HEK293 (cell line): ENCODE measurements around the gene GNB1L.
A peak's percentile ranks its signal among the peaks of the same experiment; 100 is the strongest.

Source experiments
- GFI1B ChIP-seq: fragments of 450-650 bp; formaldehyde crosslinking; IDR thresholded peaks from 2 replicates; pipeline ENCODE4 v1.5.1; 2016; ENCODE audit warnings: missing biosample characterization, missing genetic modification characterization
- GLIS2 ChIP-seq: fragments of 450-650 bp; formaldehyde crosslinking; IDR thresholded peaks from 2 replicates; pipeline ENCODE4 v1.5.1; 2016; ENCODE audit warnings: missing biosample characterization, missing genetic modification characterization
- HOXA7 ChIP-seq: sonication (generic); formaldehyde crosslinking; IDR thresholded peaks from 2 replicates; pipeline ENCODE4 v1.8.1; 2022; ENCODE audit warnings: missing genetic modification reagents, borderline replicate concordance
- INSM2 ChIP-seq: fragments of 450-650 bp; formaldehyde crosslinking; IDR thresholded peaks from 2 replicates; pipeline ENCODE4 v1.5.1; 2016; ENCODE audit warnings: missing biosample characterization, missing genetic modification characterization
- OSR2 ChIP-seq: fragments of 450-650 bp; formaldehyde crosslinking; IDR thresholded peaks from 2 replicates; pipeline ENCODE4 v1.5.1; 2016; ENCODE audit warnings: missing biosample characterization, missing genetic modification characterization
- PBX3 ChIP-seq: sonication (generic); formaldehyde crosslinking; IDR thresholded peaks from 2 replicates; pipeline ENCODE4 v1.8.1; 2022; ENCODE audit warnings: mild to moderate bottlenecking, moderate library complexity, missing genetic modification reagents
- SCRT1 ChIP-seq: fragments of 450-650 bp; formaldehyde crosslinking; IDR thresholded peaks from 2 replicates; pipeline ENCODE4 v1.5.1; 2016; ENCODE audit warnings: missing biosample characterization, missing genetic modification characterization, borderline replicate concordance
- TRIM28 ChIP-seq: IDR thresholded peaks from 2 replicates; pipeline ENCODE4 v1.6.1; 2011; ENCODE audit warnings: low read length, control low read depth, borderline replicate concordance
- YY2 ChIP-seq: fragments of 450-650 bp; formaldehyde crosslinking; IDR thresholded peaks from 2 replicates; pipeline ENCODE4 v1.5.1; 2016; ENCODE audit warnings: missing biosample characterization, missing genetic modification characterization
- ZBTB49 ChIP-seq: fragments of 450-650 bp; formaldehyde crosslinking; IDR thresholded peaks from 2 replicates; pipeline ENCODE4 v1.5.1; 2016; ENCODE audit warnings: missing biosample characterization, missing genetic modification characterization, low read depth
- ZFP3 ChIP-seq: fragments of 450-650 bp; formaldehyde crosslinking; IDR thresholded peaks from 2 replicates; pipeline ENCODE4 v1.5.1; 2016; ENCODE audit warnings: low read depth, missing biosample characterization, missing genetic modification characterization
- ZNF112 ChIP-seq: fragments of 450-650 bp; formaldehyde crosslinking; IDR thresholded peaks from 2 replicates; pipeline ENCODE4 v1.5.0; 2017; ENCODE audit warnings: missing biosample characterization, missing genetic modification characterization
- ZNF140 ChIP-seq: fragments of 450-650 bp; formaldehyde crosslinking; IDR thresholded peaks from 2 replicates; pipeline ENCODE4 v1.5.1; 2016; ENCODE audit warnings: missing biosample characterization, missing genetic modification characterization
- ZNF19 ChIP-seq: fragments of 450-650 bp; formaldehyde crosslinking; IDR thresholded peaks from 2 replicates; pipeline ENCODE4; 2016; ENCODE audit warnings: missing biosample characterization, missing genetic modification characterization, low read depth
- ZNF266 ChIP-seq: fragments of 450-650 bp; formaldehyde crosslinking; IDR thresholded peaks from 2 replicates; pipeline ENCODE4 v1.5.1; 2016; ENCODE audit warnings: missing biosample characterization, missing genetic modification characterization, low read depth
- ZNF302 ChIP-seq: fragments of 450-650 bp; formaldehyde crosslinking; IDR thresholded peaks from 2 replicates; pipeline ENCODE4 v1.5.1; 2016; ENCODE audit warnings: missing biosample characterization, missing genetic modification characterization, low read depth
- ZNF324 ChIP-seq: fragments of 450-650 bp; formaldehyde crosslinking; IDR thresholded peaks from 2 replicates; pipeline ENCODE4 v1.5.1; 2016; ENCODE audit warnings: missing biosample characterization, missing genetic modification characterization
- ZNF350 ChIP-seq: fragments of 450-650 bp; formaldehyde crosslinking; IDR thresholded peaks from 2 replicates; pipeline ENCODE4 v1.5.0; 2017; ENCODE audit warnings: missing biosample characterization, mild to moderate bottlenecking, missing genetic modification characterization
- ZNF404 ChIP-seq: fragments of 450-650 bp; formaldehyde crosslinking; IDR thresholded peaks from 2 replicates; pipeline ENCODE4 v1.5.1; 2017; ENCODE audit warnings: missing biosample characterization, missing genetic modification characterization
- ZNF529 ChIP-seq: fragments of 450-650 bp; formaldehyde crosslinking; IDR thresholded peaks from 2 replicates; pipeline ENCODE4 v1.5.1; 2017; ENCODE audit warnings: missing genetic modification characterization, missing biosample characterization; ENCODE audit not compliant: insufficient replicate concordance
- ZNF560 ChIP-seq: fragments of 450-650 bp; formaldehyde crosslinking; IDR thresholded peaks from 2 replicates; pipeline ENCODE4 v1.5.1; 2017; ENCODE audit warnings: missing biosample characterization, missing genetic modification characterization, borderline replicate concordance
- ZNF561 ChIP-seq: fragments of 450-650 bp; IDR thresholded peaks from 2 replicates; pipeline ENCODE4 v1.5.1; 2018; ENCODE audit warnings: missing biosample characterization, missing genetic modification characterization, borderline replicate concordance
- ZNF629 ChIP-seq: fragments of 450-650 bp; formaldehyde crosslinking; IDR thresholded peaks from 2 replicates; pipeline ENCODE4 v1.5.1; 2017; ENCODE audit warnings: missing biosample characterization, missing genetic modification characterization
- ZNF645 ChIP-seq: fragments of 450-650 bp; formaldehyde crosslinking; IDR thresholded peaks from 2 replicates; pipeline ENCODE4; 2016; ENCODE audit warnings: missing biosample characterization, missing genetic modification characterization
- TF ChIP-seq, protein P1 (sequence below): fragments of 450-650 bp; formaldehyde crosslinking; IDR thresholded peaks from 2 replicates; pipeline ENCODE4 v1.5.1; 2016; ENCODE audit warnings: missing biosample characterization, missing genetic modification characterization
- TF ChIP-seq, protein P2 (sequence below): fragments of 450-650 bp; formaldehyde crosslinking; IDR thresholded peaks from 2 replicates; pipeline ENCODE4 v1.5.1; 2016; ENCODE audit warnings: missing biosample characterization, missing genetic modification characterization
- TF ChIP-seq, protein P3 (sequence below): fragments of 450-650 bp; formaldehyde crosslinking; IDR thresholded peaks from 2 replicates; pipeline ENCODE4 v1.5.1; 2016; ENCODE audit warnings: missing biosample characterization, missing genetic modification characterization
- TF ChIP-seq, protein P4 (sequence below): fragments of 450-650 bp; formaldehyde crosslinking; IDR thresholded peaks from 2 replicates; pipeline ENCODE4 v1.5.1; 2017; ENCODE audit warnings: missing biosample characterization, mild to moderate bottlenecking, missing genetic modification characterization, moderate library complexity

The GNB1L gene

DNA sequence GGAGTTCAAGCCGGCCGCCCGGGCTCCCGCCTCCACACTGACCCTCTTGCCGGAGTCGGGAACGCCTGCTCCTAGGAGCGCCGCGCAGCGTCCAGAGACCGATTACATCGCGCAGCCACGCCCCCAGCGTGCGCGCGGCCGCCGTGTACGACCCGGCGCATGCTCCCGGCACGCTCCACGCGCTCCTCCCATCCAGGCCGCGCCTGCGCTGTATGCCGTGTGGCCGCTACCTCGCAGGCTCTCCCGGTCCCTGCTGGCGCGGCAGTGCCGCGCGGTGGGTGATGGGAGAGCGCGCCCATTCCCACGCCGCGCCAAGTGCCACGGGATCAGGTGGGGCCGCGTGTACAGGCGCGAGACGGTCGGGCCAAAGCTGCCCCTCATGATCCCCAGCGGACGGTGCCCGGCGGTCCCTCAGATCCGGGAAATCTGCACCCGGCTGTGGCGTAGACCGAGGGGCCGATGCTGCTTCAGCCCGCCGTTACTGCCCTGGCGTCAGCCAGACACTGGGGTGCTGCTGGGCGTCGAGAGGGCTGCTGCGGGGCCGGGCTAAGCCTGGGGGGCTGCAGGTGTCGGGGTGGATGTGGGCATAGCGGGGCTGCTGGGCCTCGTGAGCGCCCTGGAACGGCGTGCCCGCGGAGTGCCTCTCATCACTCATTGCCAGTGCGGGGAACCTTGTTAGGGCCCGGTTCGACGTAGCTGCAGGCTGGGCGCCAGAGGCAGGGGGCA, at the start of gene GNB1L, which contains the start of gene RTL10 (continued):
- no peak for TF ChIP-seq ZNF645
- no peak for TF ChIP-seq ZNF560 (tag by site-specific recombination)
- TF ChIP-seq GLIS2 (tag by site-specific recombination), result no peak
- TF ChIP-seq, protein P1, sequence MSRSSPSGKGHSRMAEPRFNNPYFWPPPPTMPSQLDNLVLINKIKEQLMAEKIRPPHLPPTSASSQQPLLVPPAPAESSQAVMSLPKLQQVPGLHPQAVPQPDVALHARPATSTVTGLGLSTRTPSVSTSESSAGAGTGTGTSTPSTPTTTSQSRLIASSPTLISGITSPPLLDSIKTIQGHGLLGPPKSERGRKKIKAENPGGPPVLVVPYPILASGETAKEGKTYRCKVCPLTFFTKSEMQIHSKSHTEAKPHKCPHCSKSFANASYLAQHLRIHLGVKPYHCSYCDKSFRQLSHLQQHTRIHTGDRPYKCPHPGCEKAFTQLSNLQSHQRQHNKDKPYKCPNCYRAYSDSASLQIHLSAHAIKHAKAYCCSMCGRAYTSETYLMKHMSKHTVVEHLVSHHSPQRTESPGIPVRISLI (tag by site-specific recombination), result no peak
- no peak for TF ChIP-seq ZFP3
- no peak for TF ChIP-seq ZNF140 (tag by site-specific recombination)
- no peak for TF ChIP-seq HOXA7
- TF ChIP-seq GFI1B (tag by site-specific recombination), result no peak
- no peak for TF ChIP-seq ZNF350 (tag by site-specific recombination)
- no peak for TF ChIP-seq ZNF19 (tag by site-specific recombination)
- no peak for TF ChIP-seq SCRT1 (tag by site-specific recombination)
- TF ChIP-seq TRIM28, result no peak; the same call in 1 of the 2 replicates
- no peak for TF ChIP-seq ZNF112 (tag by site-specific recombination)
- no peak for TF ChIP-seq ZNF266 (tag by site-specific recombination)
- TF ChIP-seq ZNF561, result no peak; the same call in 1 of the 2 replicates
- no peak for TF ChIP-seq ZNF529 (tag by site-specific recombination)
- TF ChIP-seq ZNF404, result no peak
- no peak for TF ChIP-seq ZBTB49 (tag by site-specific recombination)
- peak; percentile 11; the same call in 1 of the 2 replicates for TF ChIP-seq YY2 (tag by site-specific recombination)
- peak; percentile 38; the same call in 1 of the 2 replicates for TF ChIP-seq ZNF629
- TF ChIP-seq, protein P2, sequence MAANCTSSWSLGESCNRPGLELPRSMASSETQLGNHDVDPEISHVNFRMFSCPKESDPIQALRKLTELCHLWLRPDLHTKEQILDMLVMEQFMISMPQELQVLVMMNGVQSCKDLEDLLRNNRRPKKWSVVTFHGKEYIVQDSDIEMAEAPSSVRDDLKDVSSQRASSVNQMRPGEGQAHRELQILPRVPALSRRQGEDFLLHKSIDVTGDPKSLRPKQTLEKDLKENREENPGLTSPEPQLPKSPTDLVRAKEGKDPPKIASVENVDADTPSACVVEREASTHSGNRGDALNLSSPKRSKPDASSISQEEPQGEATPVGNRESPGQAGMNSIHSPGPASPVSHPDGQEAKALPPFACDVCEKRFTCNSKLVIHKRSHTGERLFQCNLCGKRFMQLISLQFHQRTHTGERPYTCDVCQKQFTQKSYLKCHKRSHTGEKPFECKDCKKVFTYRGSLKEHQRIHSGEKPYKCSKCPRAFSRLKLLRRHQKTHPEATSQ (tag by site-specific recombination), result peak; percentile 79; the same call in 1 of the 2 replicates
- TF ChIP-seq OSR2, result 0 out of 2 replicates have a peak, but pooled peaks have one; percentile 31
- TF ChIP-seq ZNF302 (tag by site-specific recombination), result no peak
- TF ChIP-seq, protein P3, sequence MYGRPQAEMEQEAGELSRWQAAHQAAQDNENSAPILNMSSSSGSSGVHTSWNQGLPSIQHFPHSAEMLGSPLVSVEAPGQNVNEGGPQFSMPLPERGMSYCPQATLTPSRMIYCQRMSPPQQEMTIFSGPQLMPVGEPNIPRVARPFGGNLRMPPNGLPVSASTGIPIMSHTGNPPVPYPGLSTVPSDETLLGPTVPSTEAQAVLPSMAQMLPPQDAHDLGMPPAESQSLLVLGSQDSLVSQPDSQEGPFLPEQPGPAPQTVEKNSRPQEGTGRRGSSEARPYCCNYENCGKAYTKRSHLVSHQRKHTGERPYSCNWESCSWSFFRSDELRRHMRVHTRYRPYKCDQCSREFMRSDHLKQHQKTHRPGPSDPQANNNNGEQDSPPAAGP (tag by site-specific recombination), result peak; percentile 67; the same call in 1 of the 2 replicates
- TF ChIP-seq ZNF324 (tag by site-specific recombination), result no peak; the same call in 1 of the 2 replicates
- TF ChIP-seq INSM2, result peak; percentile 64; the same call in 1 of the 2 replicates
- TF ChIP-seq PBX3 (CRISPR knock-in tag), result peak; percentile 45
- TF ChIP-seq, protein P4, sequence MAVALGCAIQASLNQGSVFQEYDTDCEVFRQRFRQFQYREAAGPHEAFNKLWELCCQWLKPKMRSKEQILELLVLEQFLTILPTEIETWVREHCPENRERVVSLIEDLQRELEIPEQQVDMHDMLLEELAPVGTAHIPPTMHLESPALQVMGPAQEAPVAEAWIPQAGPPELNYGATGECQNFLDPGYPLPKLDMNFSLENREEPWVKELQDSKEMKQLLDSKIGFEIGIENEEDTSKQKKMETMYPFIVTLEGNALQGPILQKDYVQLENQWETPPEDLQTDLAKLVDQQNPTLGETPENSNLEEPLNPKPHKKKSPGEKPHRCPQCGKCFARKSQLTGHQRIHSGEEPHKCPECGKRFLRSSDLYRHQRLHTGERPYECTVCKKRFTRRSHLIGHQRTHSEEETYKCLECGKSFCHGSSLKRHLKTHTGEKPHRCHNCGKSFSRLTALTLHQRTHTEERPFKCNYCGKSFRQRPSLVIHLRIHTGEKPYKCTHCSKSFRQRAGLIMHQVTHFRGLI (tag by site-specific recombination), result no peak; the same call in 1 of the 2 replicates
